Mesendoderm (in vitro differentiated cells): ENCODE data around the gene CYP4F2.
"Not testable (repeated sequence)": the region's sequence is repeated elsewhere in the genome, so short reads cannot be mapped to it uniquely, and the experiment has no call there.

ENCODE experiments used
- DNase-seq: peaks from one replicate; pipeline ENCODE4 v3.0.0; 2013
- H2AK5ac ChIP-seq: 2 replicates; pipeline ENCODE4 v1.6.1; 2013; ENCODE audit warnings: low read length, inconsistent platforms
- H2BK120ac ChIP-seq: 2 replicates; pipeline ENCODE4 v1.6.1; 2013; ENCODE audit warnings: low read depth, mild to moderate bottlenecking, low read length, moderate library complexity, mixed read lengths
- H2BK15ac ChIP-seq: replicated peaks from 2 replicates; pipeline ENCODE4 v1.6.1; 2013; ENCODE audit warnings: low read depth, mild to moderate bottlenecking, moderate library complexity
- H2BK5ac ChIP-seq: 2 replicates; pipeline ENCODE4 v1.6.1; 2013; ENCODE audit warnings: low read length, inconsistent platforms
- H3K18ac ChIP-seq: 2 replicates; pipeline ENCODE4 v1.6.1; 2013; ENCODE audit warnings: mild to moderate bottlenecking, low read length, mixed read lengths
- H3K23ac ChIP-seq: one replicate; pipeline ENCODE4 v1.6.1; 2013; ENCODE audit warnings: low read length
- H3K27ac ChIP-seq: 2 replicates; pipeline ENCODE4 v1.5.1; 2013; ENCODE audit warnings: low read depth, mild to moderate bottlenecking, inconsistent platforms, low read length, moderate library complexity
- H3K27me3 ChIP-seq: 2 replicates; pipeline ENCODE4 v1.6.1; 2013; ENCODE audit warnings: low read length, control low read depth, mild to moderate bottlenecking, inconsistent platforms; ENCODE audit not compliant: insufficient read depth, poor library complexity
- H3K36me3 ChIP-seq: 2 replicates; pipeline ENCODE4 v1.6.1; 2013; ENCODE audit warnings: low read length, inconsistent platforms; ENCODE audit not compliant: control insufficient read depth, insufficient read depth
- H3K4ac ChIP-seq: one replicate; pipeline ENCODE4 v1.6.1; 2013; ENCODE audit warnings: low read depth, mild to moderate bottlenecking, low read length, moderate library complexity
- H3K4me1 ChIP-seq: 2 replicates; pipeline ENCODE4 v1.6.1; 2013; ENCODE audit warnings: low read depth, low read length, inconsistent platforms; ENCODE audit not compliant: control insufficient read depth
- H3K4me2 ChIP-seq: 2 replicates; pipeline ENCODE4 v1.6.1; 2013; ENCODE audit warnings: low read length
- H3K4me3 ChIP-seq: 2 replicates; pipeline ENCODE4 v1.5.1; 2013; ENCODE audit warnings: mild to moderate bottlenecking, low read length
- H3K56ac ChIP-seq: one replicate; pipeline ENCODE4 v1.6.1; 2013; ENCODE audit warnings: low read length
- H3K79me1 ChIP-seq: 2 replicates; pipeline ENCODE4 v1.6.1; 2013; ENCODE audit warnings: low read length, inconsistent platforms
- H3K79me2 ChIP-seq: 2 replicates; pipeline ENCODE4 v1.6.1; 2013; ENCODE audit warnings: mild to moderate bottlenecking, low read length; ENCODE audit not compliant: control insufficient read depth, insufficient read depth
- H3K9ac ChIP-seq: 2 replicates; pipeline ENCODE4 v1.6.1; 2013; ENCODE audit warnings: low read length, inconsistent platforms
- H4K5ac ChIP-seq: one replicate; pipeline ENCODE4 v1.6.1; 2013; ENCODE audit warnings: low read length
- H4K8ac ChIP-seq: one replicate; pipeline ENCODE4 v1.6.1; 2013; ENCODE audit warnings: low read depth, mild to moderate bottlenecking, control low read depth, low read length, moderate library complexity
- WGBS: extraction: QIAGEN DNeasy Blood & Tissue Kit; methylation state at CpG from one replicate; pipeline ENCODE4 v1.1.7; 2013; ENCODE audit warnings: low lambda C conversion rate, missing lambda C conversion rate; ENCODE audit not compliant: insufficient coverage; ENCODE audit errors: extremely low coverage; 5-methylcytosine and 5-hydroxymethylcytosine counted together

Gene CYP4F2

GRCh38 chr19:15843894-15844222 lies 54.0 kb downstream of the CYP4F2 start:
- H3K27me3 ChIP-seq, H3K18ac ChIP-seq, H2BK5ac ChIP-seq, H4K8ac ChIP-seq, H3K79me2 ChIP-seq, H3K27ac ChIP-seq, H3K4ac ChIP-seq, H3K36me3 ChIP-seq, H2BK120ac ChIP-seq, H2AK5ac ChIP-seq, H4K5ac ChIP-seq, DNase-seq, H2BK15ac ChIP-seq, H3K4me1 ChIP-seq, H3K23ac ChIP-seq, H3K56ac ChIP-seq, H3K4me2 ChIP-seq, H3K9ac ChIP-seq, H3K4me3 ChIP-seq, H3K79me1 ChIP-seq: not testable (repeated sequence)
- no CpG with 5 or more reads among the region's 8 CpGs for WGBS

GRCh38 chr19:15843203-15843893 lies 54.5 kb downstream of the CYP4F2 start:
- Histone ChIP-seq H3K4me2 (no peak overlapping the region), H2BK5ac (no peak overlapping the region), H3K4me3 (no peak overlapping the region), H2AK5ac (no peak overlapping the region), H3K23ac (no peak overlapping the region), H4K5ac (no peak overlapping the region), H3K56ac (no peak overlapping the region), H3K4me1 (no peaks in the 10 kb centered on the region), H3K9ac (no peak overlapping the region), H2BK120ac (no peak overlapping the region), H3K79me1 (no peaks in the 10 kb centered on the region), H3K27ac (no peak overlapping the region), H3K36me3 (no peaks in the 10 kb centered on the region), H3K18ac (no peak overlapping the region), H2BK15ac (no peak overlapping the region), H4K8ac (no peak overlapping the region), H3K27me3 (no peaks in the 10 kb centered on the region), H3K4ac (no peak overlapping the region), H3K79me2 (no peaks in the 10 kb centered on the region)
- WGBS: no CpG with 5 or more reads among the region's 5 CpGs
- DNase-seq: no peak

GRCh38 chr19:15841875-15842569 lies 55.9 kb downstream of the CYP4F2 start:
- H3K36me3 ChIP-seq: no peaks in the 10 kb centered on the region
- no peak overlapping the region for H4K8ac ChIP-seq
- H3K56ac ChIP-seq: no peak overlapping the region
- H2BK15ac ChIP-seq: no peak overlapping the region
- H3K4ac ChIP-seq: no peak overlapping the region
- no peaks in the 10 kb centered on the region for H3K79me2 ChIP-seq
- H2AK5ac ChIP-seq: no peak overlapping the region
- no peak overlapping the region for H2BK5ac ChIP-seq
- WGBS: no CpG with 5 or more reads among the region's 11 CpGs
- H3K27ac ChIP-seq: no peak overlapping the region
- H3K27me3 ChIP-seq: no peaks in the 10 kb centered on the region
- H3K4me3 ChIP-seq: no peak overlapping the region
- no peak overlapping the region for H3K18ac ChIP-seq
- H3K9ac ChIP-seq: no peak overlapping the region
- no peaks in the 10 kb centered on the region for H3K79me1 ChIP-seq
- no peak for DNase-seq
- H3K4me1 ChIP-seq: no peaks in the 10 kb centered on the region
- H2BK120ac ChIP-seq: no peak overlapping the region
- no peak overlapping the region for H4K5ac ChIP-seq
- no peak overlapping the region for H3K23ac ChIP-seq
- H3K4me2 ChIP-seq: no peak overlapping the region

DNA sequence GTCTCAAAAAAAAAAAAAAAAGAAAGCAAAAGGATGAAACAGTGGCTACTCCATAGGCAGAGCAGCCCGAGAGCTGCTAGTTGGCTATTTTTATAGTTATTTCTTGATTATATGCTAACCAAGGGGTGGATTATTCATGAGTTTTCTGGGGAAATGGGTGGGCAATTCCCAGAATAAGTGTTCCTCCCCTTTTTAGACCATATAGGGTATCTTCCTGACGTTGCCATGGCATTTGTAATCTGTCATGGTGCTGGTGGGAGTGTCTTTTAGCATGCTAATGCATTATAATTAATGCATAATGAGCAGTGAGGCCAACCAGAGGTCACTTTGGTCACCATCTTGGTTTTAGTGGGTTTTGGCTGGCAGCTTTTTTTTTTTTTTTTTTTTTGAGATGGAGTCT lies 57.0 kb downstream of the CYP4F2 start:
- Histone ChIP-seq H2BK15ac (no peak overlapping the region), H3K23ac (no peak overlapping the region), H3K4me3 (no peak overlapping the region), H3K36me3 (no peaks in the 10 kb centered on the region), H3K4ac (no peak overlapping the region), H3K27me3 (no peaks in the 10 kb centered on the region), H3K18ac (no peak overlapping the region), H3K27ac (no peak overlapping the region), H2BK120ac (no peak overlapping the region), H3K4me1 (no peaks in the 10 kb centered on the region), H3K9ac (no peak overlapping the region), H3K56ac (no peak overlapping the region), H3K4me2 (no peak overlapping the region), H4K5ac (no peak overlapping the region), H4K8ac (no peak overlapping the region), H2BK5ac (no peak overlapping the region), H2AK5ac (no peak overlapping the region), H3K79me1 (no peaks in the 10 kb centered on the region), H3K79me2 (no peaks in the 10 kb centered on the region)
- DNase-seq: no peak
- WGBS: no CpG with 5 or more reads among the region's 2 CpGs

- H3K79me2 ChIP-seq, H3K79me1 ChIP-seq, H3K4ac ChIP-seq, H4K5ac ChIP-seq, DNase-seq, H3K4me3 ChIP-seq, H3K18ac ChIP-seq, H2BK5ac ChIP-seq, H2BK15ac ChIP-seq, H3K56ac ChIP-seq, H3K23ac ChIP-seq, H3K36me3 ChIP-seq, H2AK5ac ChIP-seq, H3K4me1 ChIP-seq, H3K27ac ChIP-seq, H3K9ac ChIP-seq, H2BK120ac ChIP-seq, H4K8ac ChIP-seq, H3K27me3 ChIP-seq, H3K4me2 ChIP-seq: not testable (repeated sequence)
- WGBS: no CpG with 5 or more reads among the region's 4 CpGs
Observed at GRCh38 chr19:15839888-15840287, 58.0 kb downstream of the CYP4F2 start.

DNA sequence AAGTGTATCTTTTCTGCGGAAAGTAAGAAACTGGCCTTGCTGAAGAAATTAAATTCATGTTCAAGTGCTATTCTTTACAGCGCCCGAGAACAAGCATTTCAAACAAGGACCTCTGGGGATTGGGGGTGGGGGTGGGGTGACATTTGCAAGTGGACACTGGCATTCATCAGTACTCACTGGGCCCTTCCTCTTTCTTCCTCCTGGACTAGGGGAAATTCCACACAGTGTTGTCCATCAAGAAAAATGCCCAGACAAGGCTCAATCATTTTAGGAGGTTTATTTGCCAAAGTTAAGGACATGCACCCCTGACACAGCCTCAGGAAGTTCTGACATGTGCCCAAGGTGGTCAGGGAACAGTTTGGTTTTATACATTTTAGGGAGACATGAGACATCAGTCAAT lies 59.5 kb downstream of the CYP4F2 start:
- Histone ChIP-seq H4K5ac (no peak overlapping the region), H3K79me2 (no peaks in the 10 kb centered on the region), H4K8ac (no peak overlapping the region), H3K18ac (no peak overlapping the region), H3K56ac (no peak overlapping the region), H3K27ac (no peak overlapping the region), H2BK5ac (no peak overlapping the region), H2BK120ac (no peak overlapping the region), H3K9ac (no peak overlapping the region), H3K27me3 (no peaks in the 10 kb centered on the region), H3K4me2 (no peak overlapping the region), H3K4ac (no peak overlapping the region), H2BK15ac (no peak overlapping the region), H2AK5ac (no peak overlapping the region), H3K36me3 (no peaks in the 10 kb centered on the region), H3K4me3 (no peak overlapping the region), H3K79me1 (no peaks in the 10 kb centered on the region), H3K4me1 (no peaks in the 10 kb centered on the region), H3K23ac (no peak overlapping the region)
- DNase-seq: no peak
- no CpG with 5 or more reads among the region's 3 CpGs for WGBS
